GM18502 (cell line): ENCODE results near the gene HSPBAP1.
"Not testable (repeated sequence)": the region's sequence is repeated elsewhere in the genome, so short reads cannot be mapped to it uniquely, and the experiment has no call there.

Source experiments
- ATAC-seq: cut with Tn5 transposase; IDR thresholded peaks from one replicate; pipeline ENCODE4 v1.9.1; 2021; ENCODE audit warnings: mild to moderate bottlenecking; ENCODE audit not compliant: unreplicated experiment, poor library complexity

HSPBAP1 gene

GRCh38 chr3:122743581-122744120, 50.0 kb downstream of the HSPBAP1 start:
- ATAC-seq, result no peak

- no peak for ATAC-seq
These were observed 51.4 kb downstream of the HSPBAP1 start for GRCh38 chr3:122742234-122742633.

- ATAC-seq, result no peak
These were observed 54.5 kb downstream of the HSPBAP1 start for GRCh38 chr3:122739172-122739571.

GRCh38 chr3:122732682-122733525, 60.7 kb downstream of the HSPBAP1 start:
- not testable (repeated sequence) for ATAC-seq

GRCh38 chr3:122730240-122730639, 63.4 kb downstream of the HSPBAP1 start:
- no peak for ATAC-seq

- ATAC-seq, result no peak
These were observed 64.7 kb downstream of the HSPBAP1 start for GRCh38 chr3:122728756-122729514.

GRCh38 chr3:122728186-122728585, 65.4 kb downstream of the HSPBAP1 start:
- ATAC-seq, result no peak

GRCh38 chr3:122727766-122728165, 65.9 kb downstream of the HSPBAP1 start:
- no peak for ATAC-seq

- ATAC-seq, result no peak
These were observed 66.3 kb downstream of the HSPBAP1 start for GRCh38 chr3:122727294-122727693.

GRCh38 chr3:122725106-122725505, 68.5 kb downstream of the HSPBAP1 start:
- ATAC-seq, result no peak

- no peak for ATAC-seq
These were observed 74.2 kb downstream of the HSPBAP1 start for GRCh38 chr3:122719273-122719921.

GRCh38 chr3:122716667-122717066, 77.0 kb downstream of the HSPBAP1 start:
- ATAC-seq, result no peak

GRCh38 chr3:122714273-122714672, 79.4 kb downstream of the HSPBAP1 start:
- ATAC-seq, result no peak

GRCh38 chr3:122710616-122711251, 82.9 kb downstream of the HSPBAP1 start:
- ATAC-seq, result not testable (repeated sequence)

- no peak for ATAC-seq
These were observed 88.3 kb downstream of the HSPBAP1 start for GRCh38 chr3:122705379-122705778.

GRCh38 chr3:122700193-122700592, 93.4 kb downstream of the HSPBAP1 start:
- no peak for ATAC-seq

GRCh38 chr3:122697952-122698620, 95.5 kb downstream of the HSPBAP1 start:
- ATAC-seq, result peak; percentile 82

GRCh38 chr3:122695927-122696561, 97.6 kb downstream of the HSPBAP1 start:
- no peak for ATAC-seq

- peak; percentile 47 for ATAC-seq
These were observed 98.7 kb downstream of the HSPBAP1 start for GRCh38 chr3:122694966-122695365.
